ENCODE measurements around the gene POMGNT1.

GRCh38 chr1:46153732-46154131 lies 44.5 kb downstream of the POMGNT1 start:
- no peak for TF ChIP-seq EGR1 (IDR thresholded peaks at IDR 0.05; ENCODE audit: borderline replicate concordance, low read depth, low read length)
- no peak for TF ChIP-seq EZH2 (IDR thresholded peaks at IDR 0.05; ENCODE audit: low read depth, low read length, severe bottlenecking)
- TF ChIP-seq CREB1 (IDR thresholded peaks at IDR 0.05), result no peak
- no peak for TF ChIP-seq ASH2L (IDR thresholded peaks at IDR 0.05; ENCODE audit: low read length)
- no peak for TF ChIP-seq POLR2AphosphoS5 (IDR thresholded peaks at IDR 0.05; ENCODE audit: low read depth, low read length)
- TF ChIP-seq NRF1 (IDR thresholded peaks at IDR 0.05; ENCODE audit: low read depth, low read length), result no peak
- TF ChIP-seq KDM5A (IDR thresholded peaks at IDR 0.05; ENCODE audit: low read length), result no peak
